Left kidney (tissue), 2 donors: ENCODE data around the gene PCDHGB5. TPM values are rescaled to one million over a fixed set of nuclear protein-coding genes. Genes with fewer than 3 reads are reported as not detected.
"Not testable (repeated sequence)": the region's sequence is repeated elsewhere in the genome, so short reads cannot be mapped to it uniquely, and the experiment has no call there.

Source experiments
- DNase-seq: peaks from one replicate; pipeline ENCODE4 v3.0.0-alpha.2; 2013
- polyA plus RNA-seq: library from polyadenylated mRNA; unstranded; fragments of 120-200 nt; gene quantifications from one replicate; pipeline ENCODE4 v1.2.1, GENCODE V29; 2013; ENCODE audit not compliant: insufficient read length

The PCDHGB5 gene
- polyA plus RNA-seq, 1 donor: 10.9 TPM

DNA sequence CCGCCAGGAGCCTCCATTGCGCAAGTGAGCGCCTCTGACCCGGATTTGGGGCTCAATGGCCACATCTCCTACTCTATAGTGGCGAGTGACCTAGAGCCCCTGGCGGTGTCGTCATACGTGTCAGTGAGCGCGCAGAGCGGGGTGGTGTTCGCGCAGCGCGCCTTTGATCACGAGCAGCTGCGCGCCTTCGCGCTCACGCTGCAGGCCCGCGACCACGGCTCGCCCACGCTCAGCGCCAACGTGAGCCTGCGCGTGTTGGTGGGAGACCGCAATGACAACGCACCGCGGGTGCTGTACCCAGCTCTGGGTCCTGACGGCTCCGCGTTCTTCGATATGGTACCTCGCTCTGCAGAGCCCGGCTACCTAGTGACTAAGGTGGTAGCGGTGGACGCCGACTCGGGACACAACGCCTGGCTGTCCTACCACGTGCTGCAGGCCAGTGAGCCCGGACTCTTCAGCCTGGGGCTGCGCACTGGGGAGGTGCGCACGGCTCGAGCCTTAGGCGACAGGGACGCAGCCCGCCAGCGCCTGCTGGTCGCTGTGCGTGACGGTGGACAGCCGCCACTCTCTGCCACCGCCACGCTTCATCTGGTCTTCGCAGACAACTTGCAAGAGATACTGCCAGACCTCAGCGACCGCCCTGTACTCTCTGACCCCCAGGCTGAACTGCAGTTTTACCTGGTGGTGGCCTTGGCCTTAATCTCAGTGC is 12.0 kb downstream of the PCDHGB5 start:
- no peak for DNase-seq

DNA sequence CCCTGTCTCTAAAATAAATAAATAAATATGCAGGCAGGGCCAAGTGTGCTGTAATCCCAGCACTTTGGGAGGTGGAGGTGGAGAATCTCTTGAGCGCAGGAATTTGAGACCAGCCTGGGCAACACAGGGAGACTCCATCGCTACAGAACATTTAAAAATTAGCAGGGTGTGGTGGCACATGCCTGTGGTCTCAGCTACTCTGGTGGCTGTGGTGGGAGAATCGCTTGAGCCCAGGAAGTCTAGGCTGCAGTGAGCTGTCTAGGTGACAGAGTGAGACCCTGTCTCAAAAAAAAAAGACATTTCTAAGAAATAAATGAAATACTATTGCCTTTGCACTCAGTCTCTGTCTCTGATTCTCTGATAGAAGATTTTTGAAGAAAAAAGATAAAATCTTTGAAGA is 13.8 kb downstream of the PCDHGB5 start:
- DNase-seq: no peak

DNA sequence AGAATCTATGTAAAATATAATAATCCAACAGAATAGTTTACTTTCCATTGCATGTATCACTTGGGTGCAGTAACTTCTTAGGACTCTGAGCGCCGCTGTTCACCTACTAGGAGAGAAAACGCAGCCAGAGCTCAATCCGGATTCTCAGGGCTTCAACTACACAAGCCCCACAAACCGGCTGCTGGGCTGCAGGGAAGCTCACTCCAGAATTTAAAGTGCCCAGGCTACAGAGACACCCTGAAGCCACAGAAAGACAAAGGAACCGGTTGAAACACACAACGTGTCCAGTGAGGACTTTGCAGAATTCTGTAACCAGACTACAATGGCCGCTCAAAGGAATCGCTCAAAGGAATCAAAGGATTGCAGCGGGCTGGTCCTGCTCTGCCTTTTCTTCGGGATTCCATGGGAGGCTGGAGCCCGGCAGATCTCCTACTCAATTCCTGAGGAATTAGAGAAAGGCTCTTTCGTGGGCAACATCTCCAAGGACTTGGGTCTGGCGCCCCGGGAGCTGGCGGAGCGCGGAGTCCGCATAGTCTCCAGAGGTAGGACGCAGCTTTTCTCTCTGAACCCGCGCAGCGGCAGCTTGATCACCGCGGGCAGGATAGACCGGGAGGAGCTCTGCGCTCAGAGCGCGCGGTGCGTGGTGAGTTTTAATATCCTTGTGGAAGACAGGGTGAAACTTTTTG is 15.2 kb downstream of the PCDHGB5 start, which contains the start of gene PCDHGA10:
Gene PCDHGA10, plus strand, starts transcription at position 134 of the 686 bp plus-strand sequence. Its CDS starts 189 bp downstream, at position 323.
- DNase-seq: no peak

DNA sequence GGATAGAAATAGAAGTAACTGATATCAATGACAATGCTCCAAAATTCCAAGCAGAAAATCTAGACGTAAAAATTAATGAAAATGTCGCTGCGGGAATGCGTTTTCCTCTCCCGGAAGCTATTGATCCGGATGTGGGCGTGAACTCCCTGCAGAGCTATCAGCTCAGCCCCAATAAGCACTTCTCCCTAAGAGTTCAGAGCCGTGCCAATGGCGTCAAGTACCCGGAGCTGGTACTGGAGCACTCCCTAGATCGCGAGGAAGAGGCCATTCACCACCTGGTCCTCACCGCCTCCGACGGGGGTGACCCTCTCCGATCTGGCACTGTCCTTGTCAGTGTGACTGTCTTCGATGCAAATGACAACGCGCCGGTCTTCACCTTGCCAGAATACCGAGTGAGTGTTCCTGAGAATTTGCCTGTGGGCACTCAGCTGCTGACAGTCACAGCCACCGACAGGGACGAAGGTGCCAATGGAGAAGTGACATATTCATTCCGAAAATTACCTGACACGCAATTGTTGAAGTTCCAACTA is 15.9 kb downstream of the PCDHGB5 start:
- DNase-seq: no peak

DNA sequence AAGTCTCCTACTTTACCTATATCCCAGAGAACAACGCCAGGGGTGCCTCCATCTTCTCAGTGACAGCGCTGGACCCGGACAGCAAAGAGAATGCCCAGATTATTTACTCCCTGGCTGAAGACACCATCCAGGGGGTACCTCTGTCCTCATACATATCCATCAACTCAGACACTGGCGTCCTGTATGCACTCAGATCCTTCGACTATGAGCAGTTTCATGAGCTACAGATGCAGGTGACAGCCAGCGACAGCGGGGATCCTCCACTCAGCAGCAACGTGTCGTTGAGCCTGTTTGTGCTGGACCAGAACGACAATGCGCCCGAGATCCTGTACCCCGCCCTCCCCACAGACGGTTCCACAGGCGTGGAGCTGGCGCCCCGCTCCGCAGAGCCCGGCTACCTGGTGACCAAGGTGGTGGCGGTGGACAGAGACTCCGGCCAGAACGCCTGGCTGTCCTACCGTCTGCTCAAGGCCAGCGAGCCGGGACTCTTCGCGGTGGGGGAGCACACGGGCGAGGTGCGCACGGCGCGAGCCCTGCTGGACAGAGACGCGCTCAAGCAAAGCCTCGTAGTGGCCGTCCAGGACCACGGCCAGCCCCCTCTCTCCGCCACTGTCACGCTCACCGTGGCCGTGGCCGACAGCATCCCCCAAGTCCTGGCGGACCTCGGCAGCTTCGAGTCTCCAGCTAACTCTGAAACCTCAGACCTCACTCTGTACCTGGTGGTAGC is 17.0 kb downstream of the PCDHGB5 start:
- DNase-seq: not testable (repeated sequence)

DNA sequence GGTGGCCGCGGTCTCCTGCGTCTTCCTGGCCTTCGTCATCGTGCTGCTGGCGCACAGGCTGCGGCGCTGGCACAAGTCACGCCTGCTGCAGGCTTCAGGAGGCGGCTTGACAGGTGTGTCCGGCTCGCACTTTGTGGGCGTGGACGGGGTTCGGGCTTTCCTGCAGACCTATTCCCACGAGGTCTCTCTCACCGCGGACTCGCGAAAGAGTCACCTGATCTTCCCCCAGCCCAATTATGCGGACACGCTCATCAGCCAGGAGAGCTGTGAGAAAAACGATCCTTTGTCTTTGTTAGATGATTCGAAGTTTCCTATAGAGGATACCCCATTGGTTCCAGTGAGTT is 17.5 kb downstream of the PCDHGB5 start:
- not testable (repeated sequence) for DNase-seq

DNA sequence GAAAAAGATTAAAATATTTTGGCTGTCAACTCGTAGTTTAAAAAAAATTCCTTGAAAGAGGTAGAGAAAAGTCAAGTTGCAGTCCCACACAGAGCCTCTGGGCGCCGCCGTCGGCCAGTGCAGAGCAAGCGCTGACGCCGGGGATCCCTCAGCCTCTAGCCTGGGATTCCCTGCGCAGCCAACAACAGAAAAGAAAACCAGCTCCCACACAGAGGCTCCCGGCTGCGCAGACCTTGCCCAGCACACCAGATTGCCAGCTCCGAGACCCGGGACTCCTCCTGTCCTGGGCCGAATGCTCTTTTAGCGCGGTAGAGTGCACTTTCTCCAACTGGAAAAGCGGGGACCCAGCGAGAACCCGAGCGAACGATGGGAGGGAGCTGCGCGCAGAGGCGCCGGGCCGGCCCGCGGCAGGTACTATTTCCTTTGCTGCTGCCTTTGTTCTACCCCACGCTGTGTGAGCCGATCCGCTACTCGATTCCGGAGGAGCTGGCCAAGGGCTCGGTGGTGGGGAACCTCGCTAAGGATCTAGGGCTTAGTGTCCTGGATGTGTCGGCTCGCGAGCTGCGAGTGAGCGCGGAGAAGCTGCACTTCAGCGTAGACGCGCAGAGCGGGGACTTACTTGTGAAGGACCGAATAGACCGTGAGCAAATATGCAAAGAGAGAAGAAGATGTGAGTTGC is 19.9 kb downstream of the PCDHGB5 start, which contains the start of gene PCDHGB7:
Gene PCDHGB7, plus strand, starts transcription at position 184 of the 679 bp plus-strand sequence. Its CDS starts 183 bp downstream, at position 367.
- peak; percentile 60 for DNase-seq

DNA sequence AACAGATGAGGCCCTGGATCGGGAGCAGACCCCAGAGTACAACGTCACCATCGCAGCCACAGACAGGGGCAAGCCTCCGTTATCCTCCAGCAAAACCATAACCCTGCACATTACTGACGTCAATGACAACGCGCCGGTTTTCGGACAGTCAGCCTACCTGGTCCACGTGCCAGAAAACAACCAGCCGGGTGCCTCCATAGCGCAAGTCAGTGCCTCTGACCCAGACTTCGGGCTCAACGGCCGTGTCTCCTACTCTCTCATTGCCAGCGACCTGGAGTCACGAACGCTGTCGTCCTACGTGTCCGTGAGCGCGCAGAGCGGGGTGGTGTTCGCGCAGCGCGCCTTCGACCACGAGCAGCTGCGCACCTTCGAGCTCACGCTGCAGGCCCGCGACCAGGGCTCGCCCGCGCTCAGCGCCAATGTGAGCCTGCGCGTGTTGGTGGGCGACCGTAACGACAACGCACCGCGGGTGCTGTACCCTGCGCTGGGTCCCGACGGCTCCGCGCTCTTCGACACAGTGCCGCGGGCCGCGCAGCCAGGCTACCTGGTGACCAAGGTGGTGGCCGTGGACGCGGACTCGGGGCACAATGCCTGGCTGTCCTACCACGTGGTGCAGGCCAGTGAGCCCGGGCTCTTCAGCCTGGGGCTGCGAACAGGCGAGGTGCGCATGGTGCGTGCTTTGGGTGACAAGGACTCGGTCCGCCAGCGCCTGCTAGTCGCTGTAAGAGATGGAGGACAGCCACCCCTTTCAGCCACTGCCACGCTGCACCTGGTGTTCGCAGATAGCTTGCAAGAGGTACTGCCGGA is 21.5 kb downstream of the PCDHGB5 start:
- DNase-seq: no peak

DNA sequence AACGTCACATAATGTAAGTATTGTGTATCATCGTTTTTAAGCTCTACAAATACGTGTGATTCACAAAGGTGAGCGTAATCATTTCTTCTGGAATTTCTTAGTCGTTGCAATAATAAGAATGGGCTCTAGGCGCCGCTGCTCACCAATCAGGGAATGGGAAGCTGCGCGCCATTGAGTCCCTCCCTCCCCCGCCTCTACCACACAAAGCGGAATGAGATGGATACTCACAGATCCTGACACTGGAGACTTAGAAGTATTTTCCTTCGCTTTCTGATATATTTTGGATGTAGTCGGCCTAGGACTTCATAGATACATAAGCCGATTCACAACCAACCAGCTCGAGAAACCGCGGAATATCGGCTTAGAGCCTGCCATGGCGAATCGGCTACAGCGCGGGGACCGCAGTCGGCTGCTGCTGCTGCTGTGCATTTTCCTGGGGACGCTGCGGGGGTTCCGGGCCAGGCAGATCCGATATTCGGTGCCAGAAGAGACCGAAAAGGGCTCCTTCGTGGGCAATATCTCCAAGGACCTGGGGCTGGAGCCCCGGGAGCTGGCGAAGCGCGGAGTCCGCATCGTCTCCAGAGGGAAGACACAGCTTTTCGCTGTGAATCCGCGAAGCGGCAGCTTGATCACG is 23.2 kb downstream of the PCDHGB5 start, which contains the start of gene PCDHGA11:
Gene PCDHGA11, plus strand, starts transcription at position 197 of the 634 bp plus-strand sequence. Its CDS starts 177 bp downstream, at position 374.
- DNase-seq: no peak

DNA sequence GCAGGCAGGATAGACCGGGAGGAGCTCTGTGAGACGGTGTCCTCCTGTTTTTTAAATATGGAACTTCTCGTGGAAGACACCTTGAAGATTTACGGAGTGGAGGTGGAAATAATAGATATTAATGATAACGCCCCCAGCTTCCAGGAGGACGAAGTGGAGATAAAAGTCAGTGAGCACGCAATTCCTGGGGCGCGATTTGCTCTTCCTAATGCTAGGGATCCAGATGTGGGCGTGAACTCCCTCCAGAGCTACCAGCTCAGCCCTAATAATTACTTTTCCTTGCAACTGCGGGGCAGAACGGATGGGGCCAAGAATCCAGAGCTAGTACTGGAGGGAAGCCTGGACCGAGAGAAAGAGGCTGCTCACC is 23.7 kb downstream of the PCDHGB5 start:
- no peak for DNase-seq

DNA sequence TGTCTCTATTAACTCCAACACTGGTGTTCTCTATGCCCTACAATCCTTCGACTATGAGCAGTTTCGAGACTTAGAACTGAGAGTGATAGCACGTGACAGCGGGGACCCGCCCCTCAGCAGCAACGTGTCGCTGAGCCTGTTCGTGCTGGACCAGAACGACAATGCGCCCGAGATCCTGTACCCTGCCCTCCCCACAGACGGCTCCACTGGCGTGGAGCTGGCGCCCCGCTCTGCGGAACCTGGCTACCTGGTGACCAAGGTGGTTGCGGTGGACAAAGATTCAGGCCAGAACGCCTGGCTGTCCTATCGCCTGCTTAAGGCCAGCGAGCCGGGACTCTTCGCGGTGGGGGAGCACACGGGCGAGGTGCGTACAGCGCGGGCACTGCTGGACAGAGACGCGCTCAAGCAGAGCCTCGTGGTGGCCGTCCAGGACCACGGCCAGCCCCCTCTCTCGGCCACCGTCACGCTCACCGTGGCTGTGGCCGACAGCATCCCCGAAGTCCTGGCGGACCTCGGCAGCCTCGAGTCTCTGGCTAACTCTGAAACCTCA is 25.1 kb downstream of the PCDHGB5 start:
- no peak for DNase-seq

DNA sequence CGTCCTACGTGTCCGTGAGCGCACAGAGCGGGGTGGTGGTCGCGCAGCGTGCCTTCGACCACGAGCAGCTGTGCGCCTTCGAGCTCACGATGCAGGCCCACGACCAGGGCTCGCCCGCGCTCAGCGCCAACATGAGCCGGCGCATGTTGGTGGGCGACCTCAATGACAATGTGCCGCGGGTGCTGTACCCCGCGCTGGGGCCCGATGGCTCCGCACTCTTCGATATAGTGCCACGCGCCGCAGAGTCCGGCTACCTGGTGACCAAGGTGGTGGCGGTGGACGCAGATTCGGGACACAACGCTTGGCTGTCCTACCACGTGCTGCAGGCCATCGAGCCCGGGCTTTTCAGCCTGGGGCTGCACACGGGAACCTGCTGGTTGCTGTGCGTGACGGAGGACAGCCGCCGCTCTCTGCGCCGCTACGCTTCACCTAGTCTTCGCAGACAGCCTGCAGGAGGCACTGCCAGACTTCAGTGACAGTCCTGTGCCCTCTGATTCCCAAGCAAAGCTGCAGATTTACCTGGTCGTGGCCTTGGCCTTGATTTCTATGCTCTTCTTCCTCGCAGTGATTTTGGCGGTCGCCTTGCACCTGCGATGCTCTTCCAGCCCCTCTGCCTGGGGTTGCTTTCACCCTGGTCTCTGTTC is 30.2 kb downstream of the PCDHGB5 start:
- DNase-seq: no peak

DNA sequence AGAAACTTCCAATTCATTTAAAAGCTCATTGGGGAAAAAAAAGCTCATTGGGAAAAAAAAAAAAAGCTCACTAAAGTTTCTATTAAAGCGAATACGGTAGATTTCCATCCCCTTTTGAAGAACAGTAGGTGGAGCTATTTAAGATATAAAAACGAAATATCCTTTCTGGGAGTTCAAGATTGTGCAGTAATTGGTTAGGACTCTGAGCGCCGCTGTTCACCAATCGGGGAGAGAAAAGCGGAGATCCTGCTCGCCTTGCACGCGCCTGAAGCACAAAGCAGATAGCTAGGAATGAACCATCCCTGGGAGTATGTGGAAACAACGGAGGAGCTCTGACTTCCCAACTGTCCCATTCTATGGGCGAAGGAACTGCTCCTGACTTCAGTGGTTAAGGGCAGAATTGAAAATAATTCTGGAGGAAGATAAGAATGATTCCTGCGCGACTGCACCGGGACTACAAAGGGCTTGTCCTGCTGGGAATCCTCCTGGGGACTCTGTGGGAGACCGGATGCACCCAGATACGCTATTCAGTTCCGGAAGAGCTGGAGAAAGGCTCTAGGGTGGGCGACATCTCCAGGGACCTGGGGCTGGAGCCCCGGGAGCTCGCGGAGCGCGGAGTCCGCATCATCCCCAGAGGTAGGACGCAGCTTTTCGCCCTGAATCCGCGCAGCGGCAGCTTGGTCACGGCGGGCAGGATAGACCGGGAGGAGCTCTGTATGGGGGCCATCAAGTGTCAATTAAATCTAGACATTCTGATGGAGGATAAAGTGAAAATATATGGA is 32.8 kb downstream of the PCDHGB5 start, which contains the start of gene PCDHGA12:
Gene PCDHGA12, plus strand, starts transcription at position 176 of the 782 bp plus-strand sequence. Its CDS starts 253 bp downstream, at position 429.
- DNase-seq: no peak

DNA sequence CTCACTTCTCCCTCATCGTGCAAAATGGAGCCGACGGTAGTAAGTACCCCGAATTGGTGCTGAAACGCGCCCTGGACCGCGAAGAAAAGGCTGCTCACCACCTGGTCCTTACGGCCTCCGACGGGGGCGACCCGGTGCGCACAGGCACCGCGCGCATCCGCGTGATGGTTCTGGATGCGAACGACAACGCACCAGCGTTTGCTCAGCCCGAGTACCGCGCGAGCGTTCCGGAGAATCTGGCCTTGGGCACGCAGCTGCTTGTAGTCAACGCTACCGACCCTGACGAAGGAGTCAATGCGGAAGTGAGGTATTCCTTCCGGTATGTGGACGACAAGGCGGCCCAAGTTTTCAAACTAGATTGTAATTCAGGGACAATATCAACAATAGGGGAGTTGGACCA is 33.5 kb downstream of the PCDHGB5 start:
- no peak for DNase-seq

DNA sequence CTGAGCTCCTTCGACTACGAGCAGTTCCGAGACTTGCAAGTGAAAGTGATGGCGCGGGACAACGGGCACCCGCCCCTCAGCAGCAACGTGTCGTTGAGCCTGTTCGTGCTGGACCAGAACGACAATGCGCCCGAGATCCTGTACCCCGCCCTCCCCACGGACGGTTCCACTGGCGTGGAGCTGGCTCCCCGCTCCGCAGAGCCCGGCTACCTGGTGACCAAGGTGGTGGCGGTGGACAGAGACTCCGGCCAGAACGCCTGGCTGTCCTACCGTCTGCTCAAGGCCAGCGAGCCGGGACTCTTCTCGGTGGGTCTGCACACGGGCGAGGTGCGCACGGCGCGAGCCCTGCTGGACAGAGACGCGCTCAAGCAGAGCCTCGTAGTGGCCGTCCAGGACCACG is 34.6 kb downstream of the PCDHGB5 start:
- not testable (repeated sequence) for DNase-seq

DNA sequence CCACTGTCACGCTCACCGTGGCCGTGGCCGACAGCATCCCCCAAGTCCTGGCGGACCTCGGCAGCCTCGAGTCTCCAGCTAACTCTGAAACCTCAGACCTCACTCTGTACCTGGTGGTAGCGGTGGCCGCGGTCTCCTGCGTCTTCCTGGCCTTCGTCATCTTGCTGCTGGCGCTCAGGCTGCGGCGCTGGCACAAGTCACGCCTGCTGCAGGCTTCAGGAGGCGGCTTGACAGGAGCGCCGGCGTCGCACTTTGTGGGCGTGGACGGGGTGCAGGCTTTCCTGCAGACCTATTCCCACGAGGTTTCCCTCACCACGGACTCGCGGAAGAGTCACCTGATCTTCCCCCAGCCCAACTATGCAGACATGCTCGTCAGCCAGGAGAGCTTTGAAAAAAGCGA is 35.0 kb downstream of the PCDHGB5 start:
- DNase-seq: not testable (repeated sequence)

DNA sequence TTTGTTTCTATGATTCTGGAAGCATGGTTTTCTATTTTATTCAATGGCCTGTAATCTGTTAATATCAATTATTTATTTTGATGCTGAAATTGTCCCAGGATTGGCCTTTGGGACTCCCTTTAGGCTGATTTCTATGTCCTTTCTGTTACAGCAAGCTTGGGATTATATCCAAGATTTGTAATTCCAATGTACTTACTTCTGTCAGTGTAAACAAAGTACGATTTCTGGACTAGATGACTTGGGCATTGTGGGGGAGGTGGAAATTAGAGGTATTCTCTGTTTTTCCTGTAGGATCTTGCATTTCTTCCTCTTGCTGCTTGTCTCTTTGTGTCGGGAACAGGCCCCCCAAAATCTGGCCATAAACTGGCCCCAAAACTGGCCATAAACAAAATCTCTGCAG is 36.3 kb downstream of the PCDHGB5 start:
- DNase-seq: no peak

DNA sequence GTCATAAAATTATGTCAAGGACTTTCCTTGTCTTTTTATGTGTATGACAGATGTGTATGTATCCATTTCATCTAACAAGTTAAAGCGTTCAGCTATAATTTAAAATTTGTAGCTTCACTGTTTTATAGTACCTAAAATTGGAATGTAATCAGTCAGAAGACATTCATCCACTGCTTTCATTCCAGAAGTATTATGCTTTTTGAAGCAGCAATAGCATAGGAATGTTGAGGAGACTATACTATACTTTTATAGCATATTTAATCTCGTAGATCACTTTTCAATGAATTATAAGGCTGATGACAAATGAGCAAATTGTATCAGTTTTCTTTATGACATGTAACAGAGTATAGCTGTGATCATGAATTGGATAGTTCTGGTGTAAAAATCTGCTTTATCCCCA is 39.5 kb downstream of the PCDHGB5 start:
- DNase-seq: no peak
